COLO829 (cell line): Measurements from ENCODE around the gene GNMT.
A peak's percentile ranks its signal among the peaks of the same experiment; 100 is the strongest.
"Not testable (repeated sequence)": the region's sequence is repeated elsewhere in the genome, so short reads cannot be mapped to it uniquely, and the experiment has no call there.

Experiments used
- DNase-seq: peaks from one replicate; pipeline ENCODE4 v3.0.0; 2012; ENCODE audit warnings: low spot score

The GNMT gene

GRCh38 chr6:42978487-42978838, 17.9 kb downstream of the GNMT start:
- no peak for DNase-seq

- peak; percentile 77 for DNase-seq
These were observed 18.4 kb downstream of the GNMT start, which contains the start of gene PEX6 for GRCh38 chr6:42978839-42979522. Gene PEX6 (minus strand): TSS chr6:42979181. CDS start chr6:42979150, 31 bp downstream.

GRCh38 chr6:42979523-42980177, 19.1 kb downstream of the GNMT start:
- peak; percentile 56 for DNase-seq

DNA sequence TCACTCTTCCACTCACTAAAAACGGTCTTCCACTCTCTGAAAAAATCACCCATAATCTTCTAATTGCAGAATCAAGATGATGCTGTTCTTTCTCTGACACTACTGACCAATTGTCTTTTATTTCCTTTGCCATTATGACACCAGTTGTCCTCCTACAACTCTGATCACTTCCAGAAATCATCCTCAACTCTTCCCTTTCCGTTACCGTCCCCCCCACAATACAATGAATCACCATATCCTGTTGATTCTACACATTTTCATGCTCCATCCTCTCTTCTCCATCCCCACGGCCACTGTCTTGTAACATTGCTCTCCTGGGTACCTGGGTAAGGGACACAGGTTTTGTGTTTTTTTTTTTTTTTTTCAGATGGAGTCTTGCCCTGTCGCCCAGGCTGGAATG, 21.3 kb downstream of the GNMT start:
- no peak for DNase-seq

DNA sequence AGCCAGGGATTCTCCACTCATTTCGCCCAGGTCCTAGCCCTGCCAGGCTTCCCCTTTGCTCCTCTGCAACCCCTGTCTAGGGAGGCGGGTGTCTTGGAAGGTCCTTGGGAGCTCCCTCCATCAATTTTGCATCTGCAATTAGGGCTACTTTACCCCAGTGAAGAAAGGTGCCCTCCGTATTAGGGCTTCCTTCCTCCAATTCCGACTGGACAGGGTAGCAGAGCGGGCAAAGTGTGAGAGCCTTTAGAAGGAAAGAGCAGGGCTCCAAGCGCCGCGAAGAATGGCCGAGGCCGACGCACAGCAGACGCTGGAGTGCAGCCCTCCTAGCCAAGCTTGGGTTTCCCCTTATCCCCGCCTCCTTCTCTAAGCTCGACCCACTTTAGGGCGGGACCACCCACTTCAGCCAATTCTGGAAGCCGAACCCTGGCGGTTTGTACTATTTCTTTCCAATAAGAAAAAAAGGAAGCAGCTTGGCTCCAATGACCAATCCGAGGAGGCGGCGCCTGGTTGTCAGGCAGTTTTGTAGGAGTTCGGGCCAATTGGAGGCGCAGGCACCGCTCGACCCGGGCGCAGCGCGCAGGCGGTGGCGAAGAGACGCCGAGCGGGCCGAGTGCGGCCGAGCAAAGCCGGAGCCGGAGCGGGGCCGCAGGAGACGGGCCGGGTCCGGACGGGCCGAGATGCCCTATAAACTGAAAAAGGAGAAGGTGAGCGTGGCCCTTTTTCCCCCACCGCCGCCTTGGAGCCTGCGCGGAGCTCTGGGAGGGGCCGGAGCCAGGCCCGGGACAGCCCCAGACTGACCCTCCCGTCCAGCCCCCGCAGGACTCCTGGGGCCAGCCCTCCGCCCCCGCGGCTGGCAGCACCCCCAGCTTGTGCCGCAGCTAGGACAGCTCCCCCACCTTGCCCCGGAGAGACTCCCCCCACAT, 23.7 kb downstream of the GNMT start, which contains the start of gene PPP2R5D:
Gene PPP2R5D, plus strand, starts transcription at position 570 of the 923 bp plus-strand sequence. Its CDS starts 108 bp downstream, at position 678.
- DNase-seq = peak; percentile 98

DNA sequence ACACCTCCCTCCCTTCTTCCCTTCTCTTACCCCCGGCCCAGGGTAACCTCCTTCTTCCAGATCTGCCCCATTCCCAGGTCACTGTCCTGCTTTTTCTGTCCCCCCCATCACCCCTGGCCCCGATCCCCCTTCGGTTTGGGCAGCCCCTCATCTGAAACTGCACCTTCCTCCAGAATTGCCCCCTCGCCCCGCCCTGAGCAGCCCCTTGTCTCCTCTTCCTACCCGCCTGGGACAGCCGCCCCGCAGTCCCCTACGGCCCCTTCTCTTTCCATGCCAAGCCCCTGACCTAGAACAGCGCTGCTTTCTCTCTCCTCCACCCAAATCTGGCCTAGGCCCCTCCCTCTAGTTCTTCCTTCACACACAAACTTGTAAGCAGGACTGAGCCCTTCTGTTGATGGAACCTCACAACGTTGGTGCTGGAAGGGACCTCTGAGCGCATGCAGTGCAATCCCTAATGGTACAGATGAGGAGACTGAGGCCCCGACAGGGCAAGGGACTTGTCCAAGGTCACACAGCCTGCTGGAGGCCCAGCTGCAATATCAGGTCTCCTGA, 24.4 kb downstream of the GNMT start:
- DNase-seq = no peak

GRCh38 chr6:42987533-42988451, 27.2 kb downstream of the GNMT start:
- no peak for DNase-seq

DNA sequence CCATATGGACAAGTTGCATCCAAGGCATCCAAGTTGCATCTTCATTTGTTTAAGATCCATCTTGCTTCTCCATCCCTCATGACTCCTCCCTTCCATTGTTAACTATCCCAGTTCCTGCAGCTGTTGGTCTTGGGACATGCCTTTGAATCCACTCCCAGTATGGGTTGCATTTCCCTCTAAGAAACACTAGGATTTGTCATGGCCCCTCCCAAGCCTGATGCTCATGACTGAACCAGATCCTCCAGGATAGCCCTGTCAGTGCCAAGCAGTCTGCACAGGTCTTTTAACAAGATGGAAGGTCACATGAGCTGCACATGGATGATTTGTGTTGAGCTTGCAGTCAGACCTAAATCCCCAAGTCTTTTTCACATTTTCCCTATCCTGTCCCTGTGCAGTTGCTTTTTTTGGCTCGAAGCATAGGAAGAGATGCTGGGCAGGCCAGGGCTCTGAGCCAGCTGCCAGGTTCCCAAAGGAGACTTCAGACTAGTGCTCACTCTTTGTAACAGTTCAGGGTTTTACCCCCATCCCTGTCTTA, 28.0 kb downstream of the GNMT start:
- no peak for DNase-seq

GRCh38 chr6:42989923-42990322, 29.4 kb downstream of the GNMT start:
- DNase-seq = no peak

DNA sequence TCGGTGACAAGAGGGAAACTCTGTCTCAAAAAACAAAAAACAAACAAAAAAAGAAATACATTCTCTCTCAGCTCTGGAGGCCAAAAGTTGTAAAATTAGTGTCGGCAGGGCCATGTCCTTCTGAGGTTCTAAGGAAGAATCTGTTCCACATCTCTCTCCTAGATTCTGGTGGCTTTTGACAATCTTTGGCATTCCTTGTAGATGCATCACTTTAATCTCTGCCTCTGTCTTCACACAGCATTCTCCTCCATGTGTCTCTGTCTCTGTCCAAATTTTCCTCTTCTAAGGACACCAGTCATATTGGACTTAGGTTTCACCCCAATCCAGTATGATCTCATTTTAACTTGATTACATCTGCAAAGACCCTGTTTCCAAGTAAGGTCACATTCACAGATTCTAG, 32.9 kb downstream of the GNMT start:
- no peak for DNase-seq

- DNase-seq = no peak
These were observed 36.0 kb downstream of the GNMT start for GRCh38 chr6:42996513-42996912.

- DNase-seq = not testable (repeated sequence)
These were observed 37.7 kb downstream of the GNMT start for GRCh38 chr6:42998205-42998604.

DNA sequence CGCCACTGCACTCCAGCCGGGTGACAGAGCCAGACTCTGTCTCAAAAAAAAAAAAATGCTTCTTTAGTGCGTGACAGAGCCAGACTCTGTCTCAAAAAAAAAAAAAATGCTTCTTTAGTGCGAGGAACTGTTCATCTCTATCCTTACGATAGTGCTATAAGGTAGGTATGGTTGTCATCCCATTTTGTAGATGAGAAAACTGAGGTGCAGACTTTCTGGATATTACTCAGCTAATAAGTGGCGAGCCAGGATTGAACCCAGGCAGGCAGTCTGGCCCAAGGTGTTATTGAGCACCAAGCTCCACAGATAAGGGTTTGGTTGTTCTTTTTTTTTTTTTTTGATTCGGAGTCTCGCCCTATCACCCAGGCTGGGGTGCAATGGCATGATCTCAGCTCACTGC, 41.3 kb downstream of the GNMT start:
- DNase-seq = no peak

GRCh38 chr6:43005844-43006243, 45.3 kb downstream of the GNMT start:
- no peak for DNase-seq

DNA sequence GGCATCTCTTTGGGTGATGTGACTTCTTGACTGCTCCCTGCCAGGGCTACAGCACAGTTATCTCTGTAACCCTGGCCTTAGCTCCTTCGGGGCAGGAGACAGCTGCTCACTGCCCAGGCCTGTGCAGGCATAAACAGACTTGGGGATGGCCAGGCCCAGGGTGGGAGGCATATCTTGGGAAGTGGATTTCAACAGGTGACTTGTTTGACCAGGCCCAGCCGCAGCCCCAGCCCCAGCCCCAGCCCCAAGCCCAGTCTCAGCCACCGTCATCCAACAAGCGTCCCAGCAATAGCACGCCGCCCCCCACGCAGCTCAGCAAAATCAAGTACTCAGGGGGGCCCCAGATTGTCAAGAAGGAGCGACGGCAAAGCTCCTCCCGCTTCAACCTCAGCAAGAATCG, 45.7 kb downstream of the GNMT start:
- no peak for DNase-seq

DNA sequence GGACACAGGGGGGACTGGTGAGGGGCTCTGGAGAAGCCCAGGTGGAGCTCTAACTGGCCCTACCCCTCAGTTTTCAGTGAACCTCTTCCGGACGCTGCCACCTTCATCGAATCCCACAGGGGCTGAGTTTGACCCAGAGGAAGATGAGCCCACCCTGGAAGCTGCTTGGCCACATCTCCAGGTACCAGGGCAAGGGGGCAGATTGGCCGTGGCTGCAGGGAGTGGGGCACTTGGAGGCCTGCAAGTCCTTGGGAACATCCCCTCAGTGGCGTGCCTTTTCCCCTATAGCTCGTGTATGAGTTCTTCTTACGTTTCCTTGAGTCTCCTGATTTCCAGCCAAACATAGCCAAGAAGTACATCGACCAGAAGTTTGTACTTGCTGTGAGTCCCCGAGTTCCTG, 46.6 kb downstream of the GNMT start:
- no peak for DNase-seq

GRCh38 chr6:43009124-43009523, 48.6 kb downstream of the GNMT start:
- no peak for DNase-seq

GRCh38 chr6:43011207-43011606, 50.7 kb downstream of the GNMT start:
- no peak for DNase-seq

DNA sequence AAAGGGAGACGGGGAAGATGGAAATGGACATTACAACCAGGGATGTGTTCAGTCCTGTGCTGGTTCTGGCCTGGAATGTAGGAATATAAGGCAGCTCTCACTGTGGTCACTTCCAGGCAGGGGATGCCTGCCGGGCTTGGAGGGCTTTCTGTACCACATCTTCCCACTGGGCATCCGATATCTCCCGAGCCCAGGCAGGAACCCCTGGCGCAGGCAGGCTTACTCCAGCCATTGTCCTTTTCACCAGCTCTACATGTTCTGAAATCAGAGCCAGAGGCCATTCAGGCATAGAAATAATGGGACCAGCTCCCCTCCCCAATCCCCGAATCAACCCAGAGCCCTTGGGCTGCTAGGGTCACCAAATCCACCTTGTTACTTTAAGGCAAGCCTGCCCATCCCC, 51.8 kb downstream of the GNMT start:
- DNase-seq = no peak

DNA sequence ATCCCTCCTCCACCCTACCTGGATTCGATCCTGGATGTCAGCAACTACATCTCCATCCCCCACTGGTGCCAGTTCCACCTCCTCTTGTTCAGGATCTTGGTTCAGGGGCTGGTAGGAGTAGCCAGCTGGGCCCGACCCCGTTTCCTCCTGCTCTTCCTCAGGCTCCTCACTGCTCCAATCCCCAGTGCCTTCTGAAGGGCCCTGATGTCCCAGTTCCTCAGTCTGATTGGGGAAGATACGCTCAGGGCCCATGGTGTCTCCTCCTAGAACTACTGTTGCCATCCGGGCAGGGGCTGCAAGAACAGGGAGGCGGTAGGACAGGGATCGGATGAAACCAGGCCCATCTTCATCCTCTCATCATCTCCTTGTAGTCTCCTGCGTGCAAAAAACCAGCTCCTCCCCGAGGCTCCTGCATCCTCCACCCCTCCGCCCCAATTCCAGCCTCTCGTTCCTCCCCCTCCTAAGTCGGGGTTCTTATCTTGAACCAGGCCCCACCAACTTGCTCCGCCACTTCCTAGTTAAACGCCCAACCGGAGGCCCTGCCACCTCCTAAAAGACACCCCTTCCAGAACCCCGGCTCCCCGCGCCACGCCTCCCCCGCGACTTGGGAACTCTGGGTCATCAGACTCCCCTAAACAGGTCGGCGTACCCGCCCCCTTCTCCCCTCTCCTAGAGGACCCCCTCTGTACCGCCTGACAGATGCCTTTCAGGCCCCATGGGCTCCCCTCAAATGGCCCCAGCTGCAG, 52.7 kb downstream of the GNMT start:
- no peak for DNase-seq
